GM19240 (cell line): ENCODE measurements around the gene VOPP1.
"Not testable (repeated sequence)": the region's sequence is repeated elsewhere in the genome, so short reads cannot be mapped to it uniquely, and the experiment has no call there.

Source experiments
- DNase-seq: peaks from one replicate; pipeline ENCODE4 v3.0.0; 2011; ENCODE audit warnings: low spot score; ENCODE audit not compliant: insufficient read length

VOPP1 gene

DNA sequence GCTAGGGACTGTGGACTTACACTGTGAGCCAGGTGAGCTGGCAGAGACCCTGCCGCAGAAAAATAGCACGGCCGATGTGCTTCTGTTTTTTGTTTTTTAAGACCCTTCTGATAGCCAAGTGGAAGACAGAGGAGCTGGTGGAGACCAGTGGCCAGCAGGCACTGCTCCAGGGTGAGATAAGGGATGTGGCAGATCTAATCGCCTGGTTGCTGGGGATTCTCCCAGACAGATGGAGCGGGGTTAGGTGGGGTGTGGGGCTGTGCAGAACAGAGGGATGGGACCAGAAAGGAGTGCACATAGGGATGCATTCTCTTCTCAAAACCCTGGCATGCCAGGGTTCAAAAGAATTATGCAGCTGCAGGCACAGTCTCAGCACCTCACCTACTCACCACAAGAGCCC is 82.2 kb downstream of the VOPP1 start:
- DNase-seq, result no peak

DNA sequence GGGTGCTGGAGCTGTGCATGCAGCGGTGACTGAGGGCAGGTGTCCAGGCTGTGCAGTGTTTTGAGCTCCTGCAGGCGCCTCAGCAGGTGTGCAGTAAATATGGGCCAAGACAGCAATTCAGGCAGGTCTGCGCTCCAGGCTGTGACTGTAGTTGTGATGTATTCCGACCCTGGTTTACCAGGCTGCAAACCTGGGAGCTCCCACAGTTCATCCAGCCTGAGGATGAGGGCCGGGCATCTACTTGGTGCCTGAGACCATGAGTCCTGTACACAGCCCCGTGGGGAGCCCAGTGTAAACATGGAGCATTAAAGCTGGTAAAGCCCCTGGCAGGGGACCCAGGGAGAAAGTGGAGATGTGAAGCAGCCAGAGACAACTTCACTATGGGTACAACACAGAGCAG is 82.8 kb downstream of the VOPP1 start:
- no peak for DNase-seq

- no peak for DNase-seq
Measured at GRCh38 chr7:55488804-55489340, 83.4 kb downstream of the VOPP1 start.

DNA sequence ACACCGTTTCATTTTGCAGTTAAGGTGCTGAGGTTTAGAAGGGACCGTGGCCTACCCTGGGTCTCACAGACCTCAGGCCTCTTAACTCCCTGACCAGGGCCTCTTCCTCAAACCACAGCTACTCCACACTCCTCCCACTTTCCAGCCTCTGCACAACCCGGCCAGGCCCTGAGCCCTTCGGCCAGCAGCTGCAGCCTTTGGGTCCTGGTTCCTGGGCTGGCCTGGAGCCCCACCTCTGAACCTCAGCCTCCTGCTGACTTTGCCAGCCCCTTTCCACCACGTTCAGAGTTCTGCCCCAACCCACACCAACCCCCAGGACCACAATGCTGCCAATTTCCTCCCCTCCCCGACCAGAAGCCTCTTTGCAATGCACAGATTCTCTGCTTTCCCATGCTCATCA is 84.1 kb downstream of the VOPP1 start:
- no peak for DNase-seq

DNA sequence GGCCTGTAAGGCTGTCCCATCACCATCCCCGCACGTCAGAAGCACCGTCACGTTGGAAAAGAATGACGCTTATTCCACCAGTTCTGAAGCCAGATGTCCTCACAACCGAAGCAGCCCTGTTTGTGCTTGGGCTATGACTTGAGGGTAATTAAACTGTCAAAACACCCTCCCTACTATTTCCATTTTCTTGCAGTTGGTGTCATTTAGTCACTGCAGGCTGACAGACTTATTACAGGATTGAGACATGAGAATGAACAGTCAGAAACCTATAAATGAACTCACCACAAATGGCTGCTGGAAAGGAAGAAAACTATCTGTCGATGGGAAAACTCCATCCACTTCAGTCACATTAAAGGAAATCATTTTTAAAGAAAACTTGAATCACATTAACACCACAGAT is 85.3 kb downstream of the VOPP1 start:
- DNase-seq, result no peak

DNA sequence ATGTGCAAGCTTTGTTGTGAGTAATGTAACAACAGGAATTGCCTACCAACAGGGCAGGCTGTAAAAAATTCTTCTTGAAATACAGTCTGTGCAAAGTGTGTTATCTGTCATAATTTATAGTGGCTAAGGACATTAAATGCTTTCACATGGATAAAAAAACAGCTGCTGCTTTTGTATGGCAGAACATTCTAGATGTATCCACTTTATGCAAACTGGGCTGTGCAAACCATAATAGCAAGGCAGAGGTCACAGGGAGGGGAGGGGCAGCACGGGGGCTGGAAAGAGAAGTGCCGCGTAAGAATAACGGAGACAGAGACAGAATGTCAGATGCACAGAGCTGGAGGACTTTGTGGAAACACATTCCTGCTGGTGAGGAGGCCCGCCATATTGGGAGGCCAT is 86.1 kb downstream of the VOPP1 start:
- no peak for DNase-seq

DNA sequence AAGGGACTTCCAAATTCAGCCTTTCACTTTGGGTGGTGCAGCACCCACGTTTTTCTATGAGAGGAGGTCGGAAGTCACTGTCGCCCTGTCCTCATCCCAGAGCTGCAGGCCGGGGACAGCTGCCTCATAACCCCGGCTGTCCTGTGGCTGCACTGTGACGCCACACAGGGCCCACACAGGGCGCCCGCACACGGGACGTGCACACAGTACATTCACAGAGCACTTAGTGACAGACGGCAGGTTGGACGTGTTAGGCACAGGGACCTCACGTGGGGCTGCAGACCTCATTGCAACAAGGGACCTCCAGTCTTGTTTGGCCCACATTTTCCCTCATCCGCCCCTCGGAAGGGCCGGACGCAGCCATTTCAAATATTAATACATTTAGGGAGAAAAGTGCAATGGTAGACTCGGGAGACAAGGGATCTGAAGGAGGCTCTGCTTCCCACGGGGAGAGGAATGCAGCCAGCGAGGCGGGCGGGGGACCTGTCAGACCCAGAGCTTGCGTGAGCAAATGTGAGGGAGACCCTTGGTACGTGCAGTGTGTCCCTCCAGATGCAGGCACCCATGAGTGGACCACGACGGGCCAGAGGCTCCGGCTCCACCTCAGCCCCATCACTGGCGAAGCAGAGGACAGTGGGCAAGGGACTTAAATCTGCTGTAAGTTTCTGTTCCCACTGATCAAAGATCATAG is 86.7 kb downstream of the VOPP1 start:
- no peak for DNase-seq

DNA sequence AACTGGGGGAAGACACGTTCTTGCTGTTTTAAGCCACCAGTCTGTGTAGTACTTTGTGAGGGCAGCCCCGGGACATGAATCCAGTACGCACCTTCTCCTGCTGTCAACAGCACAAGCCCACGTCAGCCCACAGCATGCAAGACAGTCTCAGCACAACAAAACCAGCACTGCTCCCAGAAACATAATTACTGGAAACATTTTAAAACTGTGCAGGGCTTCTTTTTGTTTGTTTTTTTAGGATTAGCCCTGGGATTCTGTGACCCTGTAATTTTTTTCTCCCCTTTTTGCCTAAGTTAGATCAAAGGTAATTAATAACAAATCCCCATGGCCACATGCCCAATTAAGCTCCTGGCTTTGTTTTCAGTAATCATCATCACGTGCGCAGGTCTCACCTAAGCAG is 87.5 kb downstream of the VOPP1 start:
- no peak for DNase-seq

DNA sequence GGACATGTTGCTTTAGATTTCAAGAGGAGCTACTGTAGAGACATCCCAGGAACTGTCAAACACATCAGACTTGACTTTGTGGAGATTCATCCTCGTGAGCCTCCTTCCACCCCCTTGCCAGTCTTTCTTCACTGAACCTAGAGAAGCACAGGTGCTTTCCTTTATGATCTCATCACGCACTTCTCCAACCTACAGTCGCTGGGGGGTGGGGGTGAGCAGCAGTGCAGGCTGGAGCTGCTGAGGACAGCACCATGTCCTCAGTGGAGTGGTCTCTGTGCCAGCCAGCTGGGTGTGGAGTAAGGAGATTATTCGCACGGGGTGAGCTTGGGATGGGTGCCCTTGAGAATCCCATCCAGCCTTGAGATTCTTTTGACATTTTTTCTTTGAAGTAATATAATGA is 88.1 kb downstream of the VOPP1 start:
- no peak for DNase-seq

DNA sequence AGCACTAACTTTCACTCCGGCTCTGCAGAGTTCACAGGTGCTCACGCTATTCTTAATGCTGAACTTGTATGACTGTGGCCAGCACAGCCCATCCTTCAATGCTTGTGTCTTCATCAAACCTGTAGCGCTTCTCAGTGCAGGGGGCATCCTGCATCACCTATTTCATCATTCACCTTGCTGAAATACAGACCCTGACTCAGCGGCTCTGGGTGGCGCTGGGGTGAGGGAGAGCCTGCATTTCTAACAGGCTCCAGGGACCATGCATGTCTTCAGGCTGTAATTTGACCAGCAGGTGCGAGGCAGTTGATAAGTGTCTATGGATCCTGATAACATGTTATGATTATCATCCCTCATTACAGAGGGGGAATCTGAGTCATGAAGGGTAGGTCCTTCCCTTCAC is 89.3 kb downstream of the VOPP1 start:
- no peak for DNase-seq

DNA sequence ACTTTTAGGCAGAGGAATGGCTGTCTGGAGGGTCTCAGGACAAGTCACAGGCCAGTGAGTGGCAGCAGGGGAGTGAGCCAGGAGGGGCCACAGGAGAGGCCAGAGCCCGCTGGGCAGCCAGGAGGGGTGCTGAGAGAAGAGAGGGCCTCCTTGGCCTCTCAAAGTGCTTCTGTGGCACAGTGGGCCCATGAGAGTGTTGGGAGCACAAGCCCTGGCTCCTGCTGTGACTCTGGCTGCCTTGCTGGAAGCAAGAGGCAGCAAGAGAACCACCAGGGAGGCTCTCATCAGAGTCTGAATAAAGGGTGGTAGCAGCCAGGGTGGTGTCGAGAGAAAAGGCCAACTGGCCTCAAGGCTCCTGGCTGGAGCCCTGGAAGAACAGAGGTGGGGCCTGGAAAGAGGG is 91.1 kb downstream of the VOPP1 start:
- DNase-seq, result no peak

GRCh38 chr7:55478700-55479099 is 93.6 kb downstream of the VOPP1 start:
- DNase-seq, result no peak

- DNase-seq, result no peak
Measured at GRCh38 chr7:55477781-55478374, 94.4 kb downstream of the VOPP1 start.

GRCh38 chr7:55476852-55477780 is 95.2 kb downstream of the VOPP1 start:
- no peak for DNase-seq

GRCh38 chr7:55475855-55476803 is 96.2 kb downstream of the VOPP1 start:
- no peak for DNase-seq

DNA sequence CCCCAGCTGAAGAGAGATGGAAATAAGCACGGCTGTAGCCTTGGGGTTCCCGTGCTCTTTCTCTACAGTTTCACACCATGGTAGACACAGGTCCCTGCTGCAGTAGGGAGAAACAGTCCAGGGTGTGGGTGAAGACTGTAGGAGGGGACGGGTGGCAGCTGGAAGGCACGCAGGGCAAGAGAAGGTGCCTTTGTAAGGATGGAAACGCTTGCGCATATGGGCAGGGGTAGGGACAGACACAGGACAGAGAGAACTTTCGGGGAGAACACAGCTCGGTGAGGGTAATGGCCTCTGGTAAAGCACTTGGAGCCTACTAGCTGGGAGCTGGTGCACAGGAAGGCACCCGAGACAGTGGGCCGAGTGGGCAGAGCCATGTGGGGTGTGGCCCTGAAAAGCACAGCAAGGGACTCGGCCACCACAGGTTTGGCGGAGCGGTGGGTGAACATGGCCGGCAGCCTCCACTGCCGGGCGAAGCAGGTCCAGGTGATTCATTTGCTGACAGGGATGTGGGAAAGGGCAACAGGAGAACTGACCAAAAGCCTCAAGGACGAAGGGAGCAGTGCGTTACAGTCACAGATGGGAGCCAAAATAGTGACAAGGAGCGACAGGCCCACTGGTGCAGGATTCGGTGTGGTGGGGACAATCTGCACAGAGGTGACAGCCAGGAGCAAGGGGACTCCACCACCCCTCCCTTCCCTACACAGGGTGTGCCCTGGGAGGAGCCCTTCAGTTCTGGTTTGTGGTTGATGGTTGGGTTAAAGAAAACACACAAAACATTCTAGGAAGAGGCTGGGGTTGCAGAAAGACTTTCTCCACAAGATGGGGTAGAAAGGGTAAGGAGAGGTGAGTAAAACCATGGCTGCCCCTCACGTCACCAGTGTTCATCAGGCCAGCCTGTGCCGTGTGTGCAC is 97.1 kb downstream of the VOPP1 start:
- DNase-seq, result no peak

DNA sequence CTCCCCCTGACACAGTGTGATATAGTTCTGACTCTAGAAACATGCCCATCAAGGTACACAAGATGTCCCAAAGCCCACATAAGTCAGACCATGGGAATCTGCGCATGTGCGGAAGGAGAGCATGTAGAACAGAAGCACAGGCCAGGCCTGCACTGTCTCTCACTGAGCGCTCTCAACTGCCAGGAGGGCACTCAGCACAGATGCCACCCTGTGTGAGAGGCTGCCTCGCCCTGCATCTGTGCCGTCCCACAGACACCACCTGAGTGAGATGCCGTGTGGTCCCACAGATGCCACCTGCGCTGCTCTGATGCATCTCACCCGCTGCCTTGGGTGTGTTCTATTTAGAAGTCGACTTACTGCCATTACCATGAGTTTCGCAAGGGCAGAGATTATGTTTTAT is 98.4 kb downstream of the VOPP1 start:
- no peak for DNase-seq

GRCh38 chr7:55472928-55473725 is 99.2 kb downstream of the VOPP1 start:
- DNase-seq, result no peak

GRCh38 chr7:55472406-55472805 is 99.9 kb downstream of the VOPP1 start:
- DNase-seq, result not testable (repeated sequence)
